Skeletal muscle satellite cell (primary cell): ENCODE results near the gene BCL11B. TPM values are rescaled to one million over a fixed set of nuclear protein-coding genes. Genes with fewer than 3 reads are reported as not detected.

Experiments
- H3K27me3 ChIP-seq: 2 replicates; pipeline ENCODE4 v1.7.0; 2013; ENCODE audit warnings: low read length; ENCODE audit not compliant: control insufficient read depth, insufficient read depth
- H3K36me3 ChIP-seq: 2 replicates; pipeline ENCODE4 v1.7.0; 2013; ENCODE audit warnings: mild to moderate bottlenecking, control low read depth, low read length; ENCODE audit not compliant: insufficient read depth
- H3K4me1 ChIP-seq: 2 replicates; pipeline ENCODE4 v1.7.0; 2013; ENCODE audit warnings: low read length; ENCODE audit not compliant: control insufficient read depth, insufficient read depth
- H3K4me2 ChIP-seq: 2 replicates; pipeline ENCODE4 v1.7.0; 2013; ENCODE audit warnings: mild to moderate bottlenecking, low read length
- H3K4me3 ChIP-seq: 2 replicates; pipeline ENCODE4 v1.7.0; 2013; ENCODE audit warnings: low read length
- H3K9ac ChIP-seq: 2 replicates; pipeline ENCODE4 v1.7.0; 2013; ENCODE audit warnings: mild to moderate bottlenecking, low read depth, low read length, moderate library complexity
- H3K9me3 ChIP-seq: replicated peaks from 2 replicates; pipeline ENCODE4 v1.7.0; 2013; ENCODE audit warnings: mild to moderate bottlenecking, control low read depth, low read length
- total RNA-seq: library from RNA; depleted of rRNA; stranded (reverse); fragments of >200 nt; gene quantifications from 2 replicates; pipeline ENCODE4 v1.2.3, GENCODE V29; 2012; rRNA removed

Gene BCL11B
- under 0.01 TPM in 2 replicates for total RNA-seq

- peaks cover 20% of the 10 kb centered on the region for H3K4me1 ChIP-seq
- peaks cover 79% of the 10 kb centered on the region for H3K27me3 ChIP-seq
- no peaks in the 10 kb centered on the region for H3K9me3 ChIP-seq
- H3K36me3 ChIP-seq: no peaks in the 10 kb centered on the region
- H3K4me2 ChIP-seq: peak within 1 kb of the TSS; percentile 92
- peak within 1 kb of the TSS; percentile 45 for H3K9ac ChIP-seq
- peak within 1 kb of the TSS; percentile 74 for H3K4me3 ChIP-seq
These were observed at the start of gene BCL11B for GRCh38 chr14:99271951-99272631. BCL11B (minus strand) TSS chr14:99272197; CDS start chr14:99271218, 979 bp downstream.

DNA sequence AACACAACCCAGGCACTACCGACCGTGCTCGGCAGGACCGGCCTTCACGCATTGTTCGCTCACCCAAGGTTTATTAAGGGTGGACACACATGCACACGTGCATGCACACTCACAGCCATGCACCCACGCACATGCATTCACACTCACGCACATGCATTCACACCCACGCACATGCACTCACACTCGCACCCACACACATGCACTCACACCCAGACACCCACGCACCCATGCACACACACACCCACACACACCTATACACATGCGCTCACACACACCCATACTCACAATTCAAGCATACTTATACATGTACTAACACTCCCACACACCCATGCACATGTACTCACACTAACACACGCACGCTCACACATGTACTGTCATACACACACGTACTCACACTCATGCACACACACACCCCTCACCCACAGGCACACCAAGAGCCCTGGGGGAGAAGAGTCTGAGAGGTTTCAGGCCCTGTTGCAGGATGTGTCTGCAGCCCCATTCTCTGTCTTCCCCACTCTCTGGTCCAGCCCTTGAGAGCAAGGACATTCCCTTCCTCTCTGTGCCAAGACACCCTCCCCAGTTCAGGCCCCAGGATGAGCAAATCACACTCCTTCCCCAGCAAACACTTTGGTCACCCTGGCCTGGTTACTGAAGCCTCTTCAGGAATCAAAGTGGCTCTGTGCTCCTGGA is 49.4 kb upstream of the BCL11B start:
- Histone ChIP-seq H3K9me3 (no peaks in the 10 kb centered on the region), H3K36me3 (no peaks in the 10 kb centered on the region), H3K27me3 (no peaks in the 10 kb centered on the region), H3K4me3 (no peak overlapping the region), H3K4me2 (no peak overlapping the region), H3K4me1 (no peaks in the 10 kb centered on the region), H3K9ac (no peak overlapping the region)

DNA sequence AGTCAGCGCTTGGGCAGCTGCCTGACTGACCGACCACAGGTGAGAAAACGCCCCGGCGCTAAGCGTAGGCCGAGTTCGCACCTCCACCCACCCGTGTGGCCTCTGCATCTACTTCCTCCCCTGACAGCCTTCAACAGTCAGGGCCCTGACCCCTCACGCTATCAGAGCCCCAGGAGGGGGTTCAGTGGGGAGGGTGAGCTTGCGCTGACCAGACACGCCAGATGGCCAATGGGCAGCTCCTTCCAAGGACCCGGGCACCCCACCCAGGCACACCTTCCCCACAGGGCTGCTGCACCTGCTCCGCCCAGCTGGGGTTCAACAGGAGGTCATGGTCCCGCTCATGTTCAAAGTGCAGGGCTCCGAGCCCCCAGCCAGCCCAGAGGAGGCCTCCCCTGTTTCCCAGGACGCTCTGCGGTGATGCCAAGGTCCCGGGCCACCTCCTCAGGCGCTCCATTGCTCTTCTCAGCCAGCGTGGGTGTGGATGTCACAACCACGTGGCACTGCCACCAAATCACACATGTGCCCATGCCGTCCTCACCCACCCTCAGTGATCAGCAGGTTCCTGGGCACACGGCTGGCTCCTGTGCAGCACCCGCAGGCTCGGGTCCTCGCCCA is 48.7 kb upstream of the BCL11B start:
- Histone ChIP-seq H3K4me3 (no peak overlapping the region), H3K36me3 (no peaks in the 10 kb centered on the region), H3K4me2 (no peak overlapping the region), H3K27me3 (no peaks in the 10 kb centered on the region), H3K9me3 (no peaks in the 10 kb centered on the region), H3K9ac (no peak overlapping the region), H3K4me1 (no peaks in the 10 kb centered on the region)

DNA sequence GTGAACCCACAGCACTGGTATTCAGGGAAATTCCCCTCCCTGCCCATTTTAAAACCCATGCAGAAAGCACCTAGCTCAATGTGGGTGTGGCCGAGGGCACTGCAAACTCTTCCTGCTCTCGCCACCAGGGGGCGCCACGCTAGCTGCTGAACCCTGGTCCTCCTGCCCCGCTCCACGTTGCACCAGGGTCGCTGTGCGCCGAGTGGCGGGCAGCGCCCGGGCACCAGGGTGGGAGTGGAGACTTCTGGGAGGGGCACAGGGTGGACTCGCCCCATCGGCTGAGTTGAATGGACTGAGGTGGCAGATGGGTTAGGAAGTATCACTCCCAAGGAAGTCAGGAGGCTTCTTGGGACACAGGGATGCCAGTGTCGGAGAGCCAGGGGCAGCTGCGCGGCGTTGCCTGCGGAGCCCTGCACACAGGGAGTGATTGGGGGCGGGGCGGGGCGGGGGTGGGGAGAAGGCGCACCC is 48.1 kb upstream of the BCL11B start:
- Histone ChIP-seq H3K4me3 (no peak overlapping the region), H3K9ac (no peak overlapping the region), H3K9me3 (no peaks in the 10 kb centered on the region), H3K4me1 (no peaks in the 10 kb centered on the region), H3K27me3 (no peaks in the 10 kb centered on the region), H3K36me3 (no peaks in the 10 kb centered on the region), H3K4me2 (no peak overlapping the region)

DNA sequence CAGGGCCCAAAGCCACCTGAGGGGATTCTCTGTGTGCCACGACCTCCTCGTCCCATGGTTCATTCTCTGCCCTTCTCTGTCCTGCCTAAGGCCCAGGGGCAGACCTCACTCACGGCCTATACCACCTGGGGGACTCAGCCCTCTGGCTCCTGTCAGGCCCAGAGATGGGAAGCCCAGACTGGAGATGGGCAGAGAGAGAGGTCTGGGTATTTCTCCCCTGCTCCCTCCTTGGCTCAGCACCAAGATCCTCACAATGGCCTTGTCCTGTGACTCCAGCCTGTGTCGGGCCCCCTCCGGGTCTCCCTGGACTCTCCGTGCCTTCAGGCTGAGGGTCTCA is 46.9 kb upstream of the BCL11B start:
- Histone ChIP-seq H3K9ac (no peak overlapping the region), H3K9me3 (no peaks in the 10 kb centered on the region), H3K27me3 (no peaks in the 10 kb centered on the region), H3K36me3 (no peaks in the 10 kb centered on the region), H3K4me3 (no peak overlapping the region), H3K4me1 (no peaks in the 10 kb centered on the region), H3K4me2 (no peak overlapping the region)

GRCh38 chr14:99318091-99318958 is 46.3 kb upstream of the BCL11B start:
- H3K27me3 ChIP-seq: no peaks in the 10 kb centered on the region
- no peak overlapping the region for H3K4me3 ChIP-seq
- no peaks in the 10 kb centered on the region for H3K9me3 ChIP-seq
- no peak overlapping the region for H3K9ac ChIP-seq
- H3K4me2 ChIP-seq: no peak overlapping the region
- H3K36me3 ChIP-seq: no peaks in the 10 kb centered on the region
- H3K4me1 ChIP-seq: no peaks in the 10 kb centered on the region

GRCh38 chr14:99317231-99318090 is 45.5 kb upstream of the BCL11B start:
- Histone ChIP-seq H3K4me1 (no peaks in the 10 kb centered on the region), H3K4me2 (no peak overlapping the region), H3K9me3 (no peaks in the 10 kb centered on the region), H3K9ac (no peak overlapping the region), H3K27me3 (no peaks in the 10 kb centered on the region), H3K4me3 (no peak overlapping the region), H3K36me3 (no peaks in the 10 kb centered on the region)

DNA sequence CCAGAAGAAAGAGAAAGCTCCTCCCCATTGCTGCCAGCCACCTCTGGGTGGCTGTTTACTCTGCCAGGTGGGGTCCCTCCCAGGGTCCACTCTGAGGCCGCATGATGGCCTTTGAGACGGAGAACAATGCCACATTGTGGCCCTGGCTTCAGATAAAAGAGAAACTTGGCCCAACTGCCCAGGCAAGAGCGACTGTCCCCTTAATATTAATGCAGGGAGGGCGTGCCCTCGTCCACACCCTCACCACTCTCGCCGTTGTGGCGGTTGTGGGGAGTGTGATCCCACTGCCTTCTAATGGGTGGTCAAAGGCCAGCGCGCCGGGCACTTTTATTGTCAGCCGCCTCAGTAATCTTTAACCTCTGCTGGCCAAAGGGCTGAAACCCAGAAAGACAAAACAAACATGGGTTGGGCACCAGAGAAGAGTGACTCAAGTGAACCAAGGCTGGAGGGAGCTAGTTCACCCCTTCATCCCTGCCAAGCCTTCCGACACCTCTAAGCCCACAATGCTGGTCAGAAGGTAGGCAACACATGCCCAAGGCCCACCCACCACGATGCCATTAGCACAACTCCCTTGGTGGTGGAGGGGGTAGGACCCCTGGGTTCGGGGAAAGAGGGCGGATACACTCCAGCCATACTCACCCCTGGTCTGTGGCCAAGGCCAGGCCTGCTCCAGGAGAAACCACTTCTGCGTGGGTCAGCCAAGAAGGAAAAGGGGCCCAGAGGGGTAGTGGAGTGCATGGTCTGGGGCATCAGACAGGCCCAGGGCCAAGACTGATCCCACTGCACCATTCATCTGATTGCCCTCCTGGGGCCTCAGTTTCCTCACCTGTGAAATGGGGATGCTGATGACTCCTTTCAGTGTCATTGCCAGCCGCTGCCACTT is 44.5 kb upstream of the BCL11B start:
- H3K36me3 ChIP-seq: no peaks in the 10 kb centered on the region
- H3K9ac ChIP-seq: no peak overlapping the region
- H3K4me3 ChIP-seq: no peak overlapping the region
- H3K27me3 ChIP-seq: no peaks in the 10 kb centered on the region
- no peaks in the 10 kb centered on the region for H3K9me3 ChIP-seq
- H3K4me2 ChIP-seq: no peak overlapping the region
- no peaks in the 10 kb centered on the region for H3K4me1 ChIP-seq

GRCh38 chr14:99315197-99315596 is 43.2 kb upstream of the BCL11B start:
- Histone ChIP-seq H3K4me2 (no peak overlapping the region), H3K4me3 (no peak overlapping the region), H3K36me3 (no peaks in the 10 kb centered on the region), H3K9ac (no peak overlapping the region), H3K9me3 (no peaks in the 10 kb centered on the region), H3K27me3 (no peaks in the 10 kb centered on the region), H3K4me1 (no peaks in the 10 kb centered on the region)

DNA sequence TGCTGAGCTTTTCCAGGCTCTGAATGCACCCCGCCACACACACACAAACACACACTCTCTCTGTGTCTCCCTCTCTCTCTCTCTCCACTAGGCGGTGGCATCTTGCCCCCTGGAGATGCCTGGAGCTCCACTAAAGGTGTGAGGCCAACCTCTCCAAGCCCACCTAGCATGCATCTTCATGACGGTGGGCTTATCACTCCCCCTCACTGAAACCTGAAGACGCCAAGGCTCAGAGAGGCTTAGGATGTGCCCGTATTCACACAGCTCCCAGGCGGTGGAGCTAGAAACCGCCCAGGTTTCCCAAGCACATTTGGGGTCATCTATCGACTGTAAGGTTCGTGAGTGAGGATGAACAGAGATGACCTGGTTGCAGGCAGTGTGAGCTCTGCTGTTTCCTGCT is 42.6 kb upstream of the BCL11B start:
- no peak overlapping the region for H3K4me3 ChIP-seq
- no peaks in the 10 kb centered on the region for H3K27me3 ChIP-seq
- no peak overlapping the region for H3K4me2 ChIP-seq
- no peaks in the 10 kb centered on the region for H3K9me3 ChIP-seq
- no peak overlapping the region for H3K9ac ChIP-seq
- no peaks in the 10 kb centered on the region for H3K4me1 ChIP-seq
- no peaks in the 10 kb centered on the region for H3K36me3 ChIP-seq
